GM23338 (cell line): ENCODE data around the gene KCTD10.

ENCODE experiments used
- EZH2 ChIP-seq: fragments of 200-600 bp; sonication (generic); IDR thresholded peaks from one replicate; pipeline ENCODE4 v1.8.0; 2017; ENCODE audit warnings: antibody characterized with exemption, mild to moderate bottlenecking, low read depth; ENCODE audit not compliant: unreplicated experiment
- EZH2phosphoT487 ChIP-seq: fragments of 200-600 bp; sonication (generic); IDR thresholded peaks from one replicate; pipeline ENCODE4 v1.8.1; 2018; ENCODE audit warnings: antibody characterized with exemption; ENCODE audit not compliant: unreplicated experiment
- POLR2AphosphoS5 ChIP-seq: IDR thresholded peaks from 2 replicates; pipeline ENCODE4 v1.6.1; 2016; ENCODE audit warnings: antibody characterized with exemption, low read depth
- TF ChIP-seq, protein P1 (sequence below), 2 experiments: fragments of 200-600 bp in 1 of 2; sonication (generic) in 1 of 2; conservative IDR thresholded peaks; 2 replicates each; pipeline versions ENCODE4 v1.5.1 to v1.6.1; 2016 to 2017; ENCODE audit warnings: antibody characterized with exemption in 2 of 2, low read depth in 2 of 2, mild to moderate bottlenecking in 2 of 2, moderate library complexity in 1 of 2

DNA sequence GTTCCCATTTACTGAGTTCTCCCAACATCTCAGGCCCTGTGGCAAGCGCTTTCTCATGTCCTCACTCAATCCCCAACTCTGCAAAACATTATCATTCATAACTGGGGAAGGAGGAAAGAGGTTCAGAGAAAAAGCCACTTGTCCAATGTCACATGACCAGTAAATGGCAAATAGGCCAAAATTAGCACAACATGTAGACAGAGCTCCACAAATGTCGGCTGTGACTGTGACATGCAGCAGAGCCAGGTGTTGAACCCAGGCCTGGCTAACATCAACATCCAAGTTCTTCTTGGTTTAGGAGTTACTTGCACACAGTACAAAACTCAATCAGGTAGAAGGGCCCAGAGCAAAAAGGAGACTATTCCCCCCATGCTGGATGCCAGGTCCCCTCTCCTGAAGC lies 10.8 kb downstream of the KCTD10 start:
- TF ChIP-seq, protein P1, sequence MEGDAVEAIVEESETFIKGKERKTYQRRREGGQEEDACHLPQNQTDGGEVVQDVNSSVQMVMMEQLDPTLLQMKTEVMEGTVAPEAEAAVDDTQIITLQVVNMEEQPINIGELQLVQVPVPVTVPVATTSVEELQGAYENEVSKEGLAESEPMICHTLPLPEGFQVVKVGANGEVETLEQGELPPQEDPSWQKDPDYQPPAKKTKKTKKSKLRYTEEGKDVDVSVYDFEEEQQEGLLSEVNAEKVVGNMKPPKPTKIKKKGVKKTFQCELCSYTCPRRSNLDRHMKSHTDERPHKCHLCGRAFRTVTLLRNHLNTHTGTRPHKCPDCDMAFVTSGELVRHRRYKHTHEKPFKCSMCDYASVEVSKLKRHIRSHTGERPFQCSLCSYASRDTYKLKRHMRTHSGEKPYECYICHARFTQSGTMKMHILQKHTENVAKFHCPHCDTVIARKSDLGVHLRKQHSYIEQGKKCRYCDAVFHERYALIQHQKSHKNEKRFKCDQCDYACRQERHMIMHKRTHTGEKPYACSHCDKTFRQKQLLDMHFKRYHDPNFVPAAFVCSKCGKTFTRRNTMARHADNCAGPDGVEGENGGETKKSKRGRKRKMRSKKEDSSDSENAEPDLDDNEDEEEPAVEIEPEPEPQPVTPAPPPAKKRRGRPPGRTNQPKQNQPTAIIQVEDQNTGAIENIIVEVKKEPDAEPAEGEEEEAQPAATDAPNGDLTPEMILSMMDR (conservative IDR thresholded peaks at IDR 0.05; ENCODE audit: low read depth in 2 of 2): no peak
- TF ChIP-seq POLR2AphosphoS5: no peak
- TF ChIP-seq EZH2: no peak
- no peak for TF ChIP-seq EZH2phosphoT487
